Activated T-helper 1 cell treated with Interleukin-2 at 50 U/mL for 16 hours (primary cell): Measurements from ENCODE around the gene TBC1D22A.

Source experiments
- DNase-seq: peaks from one replicate; pipeline ENCODE4 v3.0.0-alpha.2; 2020; ENCODE audit warnings: low read depth

The TBC1D22A gene

GRCh38 chr22:47201996-47202818 is 439.8 kb downstream of the TBC1D22A start:
- no peak for DNase-seq

GRCh38 chr22:47202819-47203553 is 440.5 kb downstream of the TBC1D22A start:
- DNase-seq = no peak

- DNase-seq = no peak
These were observed 441.1 kb downstream of the TBC1D22A start for GRCh38 chr22:47203554-47203991.

GRCh38 chr22:47204002-47204979 is 441.8 kb downstream of the TBC1D22A start:
- no peak for DNase-seq

- no peak for DNase-seq
These were observed 442.6 kb downstream of the TBC1D22A start for GRCh38 chr22:47205081-47205491.

- no peak for DNase-seq
These were observed 443.1 kb downstream of the TBC1D22A start for GRCh38 chr22:47205554-47205953.

- no peak for DNase-seq
These were observed 443.7 kb downstream of the TBC1D22A start for GRCh38 chr22:47206164-47206563.

GRCh38 chr22:47206666-47207218 is 444.3 kb downstream of the TBC1D22A start:
- DNase-seq = no peak

GRCh38 chr22:47207387-47207786 is 444.9 kb downstream of the TBC1D22A start:
- no peak for DNase-seq

- DNase-seq = no peak
These were observed 445.6 kb downstream of the TBC1D22A start for GRCh38 chr22:47207846-47208554.

GRCh38 chr22:47208630-47209029 is 446.2 kb downstream of the TBC1D22A start:
- no peak for DNase-seq

GRCh38 chr22:47209040-47209514 is 446.6 kb downstream of the TBC1D22A start:
- no peak for DNase-seq

- DNase-seq = no peak
These were observed 447.1 kb downstream of the TBC1D22A start for GRCh38 chr22:47209547-47210023.

GRCh38 chr22:47210112-47210657 is 447.7 kb downstream of the TBC1D22A start:
- DNase-seq = no peak

GRCh38 chr22:47210686-47211085 is 448.2 kb downstream of the TBC1D22A start:
- DNase-seq = no peak

GRCh38 chr22:47213571-47214230 is 451.3 kb downstream of the TBC1D22A start:
- no peak for DNase-seq

GRCh38 chr22:47215851-47216250 is 453.4 kb downstream of the TBC1D22A start:
- no peak for DNase-seq

GRCh38 chr22:47218671-47219070 is 456.2 kb downstream of the TBC1D22A start:
- no peak for DNase-seq

GRCh38 chr22:47219789-47220188 is 457.3 kb downstream of the TBC1D22A start:
- no peak for DNase-seq

- no peak for DNase-seq
These were observed 458.3 kb downstream of the TBC1D22A start for GRCh38 chr22:47220752-47221151.
